Uterus (tissue), 2 donors: ENCODE results near the gene BCAS3.

Source experiments
- CTCF ChIP-seq, 4 experiments: fragments of 200-600 bp in 2 of 4; fragments of 450-650 bp in 2 of 4; sonication (generic) in 2 of 4; IDR thresholded peaks; one replicate each; pipeline ENCODE4 v1.5.1; 2016 to 2019; ENCODE audit warnings: antibody characterized with exemption in 4 of 4, mild to moderate bottlenecking in 2 of 4, moderate library complexity in 1 of 4
- POLR2A ChIP-seq, 2 donors: fragments of 450-650 bp; IDR thresholded peaks; one replicate each; pipeline ENCODE4 v1.6.1; 2016; ENCODE audit warnings: antibody characterized with exemption in 2 of 2, mild to moderate bottlenecking in 1 of 2, moderate library complexity in 1 of 2

GRCh38 chr17:61178284-61178683 lies 500.6 kb downstream of the BCAS3 start:
- TF ChIP-seq CTCF (IDR thresholded peaks at IDR 0.05) (no peak), POLR2A (IDR thresholded peaks at IDR 0.05) (no peak)
